ENCODE measurements around the gene AGBL4. TPM values are rescaled to one million over a fixed set of nuclear protein-coding genes. Genes with fewer than 3 reads are reported as not detected.

Gene AGBL4
- total RNA-seq, 2 donors from 2014 or later, result 0.40 to 5.5 TPM

DNA sequence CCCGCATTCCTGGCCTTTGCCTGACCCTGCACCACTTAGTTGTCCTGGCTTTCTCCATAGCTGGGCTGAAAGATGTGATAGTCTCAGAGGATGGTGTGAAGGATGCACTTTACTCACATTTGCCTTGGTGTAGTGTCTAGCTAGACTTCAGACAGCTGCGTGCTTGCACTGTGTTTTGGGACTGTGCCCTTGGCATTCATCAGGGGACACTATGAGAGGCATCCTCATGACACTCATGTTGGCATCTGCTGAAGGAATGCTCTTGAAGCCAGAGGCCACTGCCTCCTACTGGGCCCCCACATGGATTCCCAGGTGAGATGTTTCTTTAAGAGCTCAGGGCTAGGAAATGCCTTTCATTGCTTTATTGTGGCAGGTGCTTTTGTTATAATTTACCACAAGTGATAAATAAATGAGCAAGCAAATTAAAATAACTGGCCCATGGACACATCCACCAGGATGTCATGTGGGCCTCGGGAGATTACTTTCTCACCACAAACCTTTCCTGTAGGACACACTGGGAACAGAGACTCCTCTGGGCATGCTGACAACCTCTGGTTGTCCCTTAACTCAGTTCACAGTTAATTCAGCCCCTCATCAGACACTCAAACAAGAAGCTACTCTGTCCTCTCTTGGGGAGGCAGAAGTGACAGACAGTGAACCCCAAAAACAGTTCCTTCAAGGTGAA is 1452.3 kb downstream of the AGBL4 start:
- H3K27ac ChIP-seq (ENCODE audit: low read depth, low read length), result no peak overlapping the region
- H3K9me3 ChIP-seq (ENCODE audit: control insufficient read depth, low read length), result no peaks in the 10 kb centered on the region
- H3K27me3 ChIP-seq (ENCODE audit: control insufficient read depth, insufficient read depth, low read length, poor library complexity, severe bottlenecking), result no peaks in the 10 kb centered on the region
- TF ChIP-seq, protein P1, sequence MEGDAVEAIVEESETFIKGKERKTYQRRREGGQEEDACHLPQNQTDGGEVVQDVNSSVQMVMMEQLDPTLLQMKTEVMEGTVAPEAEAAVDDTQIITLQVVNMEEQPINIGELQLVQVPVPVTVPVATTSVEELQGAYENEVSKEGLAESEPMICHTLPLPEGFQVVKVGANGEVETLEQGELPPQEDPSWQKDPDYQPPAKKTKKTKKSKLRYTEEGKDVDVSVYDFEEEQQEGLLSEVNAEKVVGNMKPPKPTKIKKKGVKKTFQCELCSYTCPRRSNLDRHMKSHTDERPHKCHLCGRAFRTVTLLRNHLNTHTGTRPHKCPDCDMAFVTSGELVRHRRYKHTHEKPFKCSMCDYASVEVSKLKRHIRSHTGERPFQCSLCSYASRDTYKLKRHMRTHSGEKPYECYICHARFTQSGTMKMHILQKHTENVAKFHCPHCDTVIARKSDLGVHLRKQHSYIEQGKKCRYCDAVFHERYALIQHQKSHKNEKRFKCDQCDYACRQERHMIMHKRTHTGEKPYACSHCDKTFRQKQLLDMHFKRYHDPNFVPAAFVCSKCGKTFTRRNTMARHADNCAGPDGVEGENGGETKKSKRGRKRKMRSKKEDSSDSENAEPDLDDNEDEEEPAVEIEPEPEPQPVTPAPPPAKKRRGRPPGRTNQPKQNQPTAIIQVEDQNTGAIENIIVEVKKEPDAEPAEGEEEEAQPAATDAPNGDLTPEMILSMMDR (conservative IDR thresholded peaks at IDR 0.05), result peak; percentile 27
- Mint-ChIP-seq H3K4me3 (no peak overlapping the region), H3K27me3 (ENCODE audit: insufficient read depth) (no peaks in the 10 kb centered on the region), H3K36me3 (ENCODE audit: low read depth) (no peaks in the 10 kb centered on the region), H3K27ac (no peak overlapping the region), H3K9me3 (no peaks in the 10 kb centered on the region), H3K4me1 (no peaks in the 10 kb centered on the region)
- DNase-seq, result no peak
- no peak overlapping the region for H3K9ac ChIP-seq (ENCODE audit: extremely low read depth, low read length, poor library complexity, severe bottlenecking)
- no peaks in the 10 kb centered on the region for H3K36me3 ChIP-seq (ENCODE audit: control insufficient read depth, insufficient read depth, low read length)
- WGBS, 2 experiments (ENCODE audit: insufficient coverage in 1 of 2, insufficient read length in 1 of 2), result 84 to 100% methylated on average over 2 to 3 of the region's 3 CpGs
- H3K4me3 ChIP-seq (ENCODE audit: low read length), result no peak overlapping the region
- H3K4me1 ChIP-seq (ENCODE audit: control insufficient read depth, insufficient read depth, low read length), result no peaks in the 10 kb centered on the region

DNA sequence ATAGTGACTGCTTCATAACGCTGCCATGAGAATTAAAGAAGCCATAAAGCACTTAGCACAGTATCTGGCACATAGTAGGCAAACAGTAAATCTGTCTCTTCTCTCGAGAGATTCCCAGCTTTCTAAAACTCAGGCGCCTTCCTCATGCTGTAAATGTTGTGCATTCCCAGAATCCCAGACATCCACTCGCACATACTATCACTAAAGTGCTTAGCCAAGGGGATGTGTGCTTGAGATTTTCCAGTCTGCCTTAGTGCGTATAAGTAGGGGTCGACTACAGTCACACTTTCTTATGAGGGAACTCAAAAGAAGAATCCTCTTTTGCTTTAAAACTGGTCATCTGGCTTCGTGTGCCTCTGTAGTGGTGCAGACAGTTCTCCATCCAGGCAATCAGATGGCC is 1453.2 kb downstream of the AGBL4 start:
- Histone ChIP-seq H3K27ac (ENCODE audit: low read depth, low read length) (no peak overlapping the region), H3K36me3 (ENCODE audit: control insufficient read depth, insufficient read depth, low read length) (no peaks in the 10 kb centered on the region), H3K9me3 (ENCODE audit: control insufficient read depth, low read length) (no peaks in the 10 kb centered on the region), H3K27me3 (ENCODE audit: control insufficient read depth, insufficient read depth, low read length, poor library complexity, severe bottlenecking) (no peaks in the 10 kb centered on the region), H3K9ac (ENCODE audit: extremely low read depth, low read length, poor library complexity, severe bottlenecking) (no peak overlapping the region), H3K4me1 (ENCODE audit: control insufficient read depth, insufficient read depth, low read length) (no peaks in the 10 kb centered on the region), H3K4me3 (ENCODE audit: low read length) (no peak overlapping the region)
- H3K9me3 Mint-ChIP-seq, result no peaks in the 10 kb centered on the region
- no peak overlapping the region for H3K4me3 Mint-ChIP-seq
- H3K4me1 Mint-ChIP-seq, result no peaks in the 10 kb centered on the region
- no peak overlapping the region for H3K27ac Mint-ChIP-seq
- TF ChIP-seq, protein P1 (conservative IDR thresholded peaks at IDR 0.05), result no peak
- DNase-seq, result no peak
- WGBS, 2 experiments (ENCODE audit: insufficient coverage in 1 of 2, insufficient read length in 1 of 2), result 75 to 80% methylated on average over 7 of the region's 7 CpGs
- H3K27me3 Mint-ChIP-seq (ENCODE audit: insufficient read depth), result no peaks in the 10 kb centered on the region
- H3K36me3 Mint-ChIP-seq (ENCODE audit: low read depth), result no peaks in the 10 kb centered on the region

DNA sequence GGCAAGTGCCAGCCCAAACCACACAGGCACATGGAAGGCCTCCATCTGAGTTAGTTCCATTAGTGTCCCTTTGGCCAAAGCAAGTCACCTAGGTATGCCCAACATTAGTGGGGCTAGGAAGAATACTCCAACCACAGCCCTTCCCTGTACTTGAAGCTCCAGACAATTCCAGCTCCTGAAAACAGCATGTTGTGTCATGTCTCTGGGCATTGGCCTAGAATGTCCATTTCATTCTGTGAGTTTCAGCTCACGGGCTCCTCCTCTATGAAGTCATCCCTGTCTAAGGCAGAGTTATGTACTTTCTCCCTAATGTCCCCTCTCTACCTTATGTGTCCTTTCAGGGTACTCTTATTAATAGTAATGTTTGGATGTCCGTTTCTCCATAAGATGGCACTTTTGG is 1455.3 kb downstream of the AGBL4 start:
- no peak overlapping the region for H3K27ac ChIP-seq (ENCODE audit: low read depth, low read length)
- H3K9me3 ChIP-seq (ENCODE audit: control insufficient read depth, low read length), result no peaks in the 10 kb centered on the region
- no peaks in the 10 kb centered on the region for H3K27me3 ChIP-seq (ENCODE audit: control insufficient read depth, insufficient read depth, low read length, poor library complexity, severe bottlenecking)
- TF ChIP-seq, protein P1 (conservative IDR thresholded peaks at IDR 0.05), result no peak
- no peaks in the 10 kb centered on the region for H3K9me3 Mint-ChIP-seq
- no peaks in the 10 kb centered on the region for H3K4me1 ChIP-seq (ENCODE audit: control insufficient read depth, insufficient read depth, low read length)
- H3K27ac Mint-ChIP-seq, result no peak overlapping the region
- no peaks in the 10 kb centered on the region for H3K27me3 Mint-ChIP-seq (ENCODE audit: insufficient read depth)
- DNase-seq, result no peak
- H3K4me1 Mint-ChIP-seq, result peaks cover 6% of the 10 kb centered on the region
- H3K36me3 Mint-ChIP-seq (ENCODE audit: low read depth), result no peaks in the 10 kb centered on the region
- H3K9ac ChIP-seq (ENCODE audit: extremely low read depth, low read length, poor library complexity, severe bottlenecking), result no peak overlapping the region
- H3K4me3 Mint-ChIP-seq, result no peak overlapping the region
- no peaks in the 10 kb centered on the region for H3K36me3 ChIP-seq (ENCODE audit: control insufficient read depth, insufficient read depth, low read length)
- WGBS, 2 experiments (ENCODE audit: insufficient coverage in 1 of 2, insufficient read length in 1 of 2), result 79% methylated on average over 2 of the region's 2 CpGs; no CpG with 5 or more reads in 1 of the 2 experiments
- no peak overlapping the region for H3K4me3 ChIP-seq (ENCODE audit: low read length)
